Endothelial cell of umbilical vein (primary cell): ENCODE data around the gene SKOR1. TPM values are rescaled to one million over a fixed set of nuclear protein-coding genes. Genes with fewer than 3 reads are reported as not detected.
A peak's percentile ranks its signal among the peaks of the same experiment; 100 is the strongest.

Experiments used
- BruUV-seq: library from RNA; stranded (reverse); fragments of 400-500 nt; replicated peaks from 2 replicates; lab custom pipeline; 2021; lab: Mats Ljungman, UMichigan
- CTCF ChIA-PET: fragments of 300-600, 350-600 bp; sonication (Branson Sonifier 250); formaldehyde crosslinking; loops from one replicate; lab custom pipeline; 2021; ENCODE audit warnings: antibody characterized with exemption, inconsistent platforms; lab: Charles Lee
- POLR2A ChIA-PET: fragments of 300-600, 350-600 bp; sonication (Branson Sonifier 250); formaldehyde crosslinking; loops from one replicate; lab custom pipeline; 2021; ENCODE audit warnings: antibody characterized with exemption, inconsistent platforms; lab: Charles Lee
- DNase-seq: peaks from one replicate; pipeline ENCODE4 v3.0.0-alpha.2; 2011; ENCODE audit warnings: low read depth, low spot score
- FAIRE-seq: peaks from 2 replicates; lab custom pipeline; 2011; peaks lifted over from hg19 to GRCh38; lab: Jason Lieb, UNC
- H2AFZ ChIP-seq: 2 replicates; pipeline ENCODE4 v1.6.0; 2012; ENCODE audit warnings: low read depth, low read length, control low read depth, inconsistent platforms
- H3K27ac ChIP-seq: 2 replicates; pipeline ENCODE4 v1.5.1; 2011; ENCODE audit warnings: low read depth, mild to moderate bottlenecking, control low read depth, low read length, moderate library complexity; ENCODE audit not compliant: insufficient read depth
- H3K27me3 ChIP-seq, 2 experiments: 2 replicates each; pipeline versions ENCODE4 v1.6.0 to v1.6.1; 2011; ENCODE audit warnings: low read length in 2 of 2, mixed read lengths in 1 of 2; ENCODE audit not compliant: control insufficient read depth in 2 of 2, insufficient read depth in 2 of 2
- H3K36me3 ChIP-seq, 2 experiments: 2 replicates in 1 of 2; 3 replicates in 1 of 2; pipeline ENCODE4 v1.5.1; 2011; ENCODE audit warnings: low read length in 2 of 2, mild to moderate bottlenecking in 1 of 2, moderate library complexity in 1 of 2; ENCODE audit not compliant: control insufficient read depth in 2 of 2, insufficient read depth in 2 of 2; ENCODE audit errors: extremely low read depth in 1 of 2
- H3K4me1 ChIP-seq: 3 replicates; pipeline ENCODE4 v1.5.1; 2011; ENCODE audit warnings: mild to moderate bottlenecking, low read length; ENCODE audit not compliant: control insufficient read depth, insufficient read depth; ENCODE audit errors: extremely low read depth
- H3K4me2 ChIP-seq: 2 replicates; pipeline ENCODE4 v1.6.1; 2011; ENCODE audit warnings: low read length, control low read depth, mixed read lengths; ENCODE audit not compliant: insufficient read depth
- H3K4me3 ChIP-seq, 3 experiments: fragments of 200-600 bp in 1 of 3; sonication (generic), shearing (Covaris generic) in 1 of 3; replicated peaks in 1 of 3; 2 replicates each; pipeline ENCODE4 v1.5.1; 2011 to 2016; ENCODE audit warnings: control low read depth in 3 of 3, low read length in 3 of 3, mild to moderate bottlenecking in 2 of 3, inconsistent platforms in 1 of 3, low read depth in 1 of 3, moderate library complexity in 1 of 3; ENCODE audit not compliant: insufficient read depth in 1 of 3
- H3K79me2 ChIP-seq: 2 replicates; pipeline ENCODE4 v1.6.0; 2012; ENCODE audit warnings: low read length, inconsistent platforms; ENCODE audit not compliant: control insufficient read depth, insufficient read depth
- H3K9ac ChIP-seq: replicated peaks from 2 replicates; pipeline ENCODE3; 2011; ENCODE audit warnings: low read length, control low read depth; ENCODE audit not compliant: insufficient read depth; ENCODE audit errors: extremely low read depth
- H3K9me1 ChIP-seq: replicated peaks from 3 replicates; pipeline ENCODE4 v1.6.0; 2011; ENCODE audit warnings: mild to moderate bottlenecking, low read length; ENCODE audit not compliant: control insufficient read depth, insufficient read depth; ENCODE audit errors: extremely low read depth
- H3K9me3 ChIP-seq: replicated peaks from 2 replicates; pipeline ENCODE4 v1.5.1; 2012; ENCODE audit warnings: low read length, inconsistent platforms; ENCODE audit not compliant: control insufficient read depth, insufficient read depth
- H4K20me1 ChIP-seq: replicated peaks from 2 replicates; pipeline ENCODE3; 2011; ENCODE audit warnings: mild to moderate bottlenecking, low read length; ENCODE audit not compliant: control insufficient read depth, insufficient read depth; ENCODE audit errors: extremely low read depth
- EZH2 ChIP-seq: IDR thresholded peaks from 2 replicates; pipeline ENCODE4 v1.6.1; 2012; ENCODE audit warnings: borderline replicate concordance, low read depth, mild to moderate bottlenecking, moderate library complexity, low read length, inconsistent platforms; ENCODE audit not compliant: severe bottlenecking
- FOS ChIP-seq: IDR thresholded peaks from 2 replicates; pipeline ENCODE4 v1.6.1; 2011; ENCODE audit warnings: mild to moderate bottlenecking, low read length, moderate library complexity, borderline replicate concordance; ENCODE audit not compliant: insufficient read depth
- GATA2 ChIP-seq: IDR thresholded peaks from 2 replicates; pipeline ENCODE4 v1.7.0; 2011; ENCODE audit warnings: low read depth, mild to moderate bottlenecking, moderate library complexity, mixed read lengths, low read length; ENCODE audit not compliant: insufficient read length, insufficient read depth
- JUN ChIP-seq: IDR thresholded peaks from 2 replicates; pipeline ENCODE4 v1.6.1; 2011; ENCODE audit warnings: borderline replicate concordance, low read depth; ENCODE audit not compliant: insufficient read length, insufficient read depth
- MYC ChIP-seq: IDR thresholded peaks from one replicate; pipeline ENCODE4 v1.6.1; 2011; ENCODE audit warnings: mild to moderate bottlenecking, low read depth, low read length
- POLR2A ChIP-seq: IDR thresholded peaks from 2 replicates; pipeline ENCODE4 v1.6.1; 2012; ENCODE audit warnings: low read depth, mild to moderate bottlenecking, control low read depth, low read length
- POLR2AphosphoS5 ChIP-seq: IDR thresholded peaks from 2 replicates; pipeline ENCODE4 v1.6.1; 2012; ENCODE audit warnings: low read depth, mild to moderate bottlenecking, control low read depth, low read length, moderate library complexity; ENCODE audit not compliant: insufficient read depth
- dilution Hi-C: fragments of 300-500 bp; cut with MboI; formaldehyde crosslinking; loops from one replicate; pipeline ENCODE4 v1.15.0; 2019; ENCODE audit warnings: low sequenced_read_pairs; ENCODE audit not compliant: extremely low pct_ligation_motif_present
- intact Hi-C: fragments of 100-400 bp; cut with micrococcal nuclease; formaldehyde crosslinking; loops from one replicate; pipeline ENCODE4 v1.10.0; 2022
- polyA plus RNA-seq, 4 experiments: library from polyadenylated mRNA; depleted of rRNA in 3 of 4; stranded (reverse) in 3 of 4; unstranded in 1 of 4; fragments of >200 nt; gene quantifications; 2 replicates each; pipeline versions ENCODE4 v1.2.1 to v1.2.3, GENCODE V29; 2011 to 2012; ENCODE audit warnings: missing spikeins in 1 of 4
- total RNA-seq: library from RNA; stranded (reverse); gene quantifications from 2 replicates; pipeline ENCODE4 v1.2.3, GENCODE V29; 2021
- TF ChIP-seq, protein P1 (sequence below): IDR thresholded peaks from 2 replicates; pipeline ENCODE4 v1.6.1; 2011; ENCODE audit not compliant: insufficient read depth, insufficient read length
- TF ChIP-seq, protein P2 (sequence below), 2 donors: IDR thresholded peaks; 1 replicate in 1 of 2; 2 replicates in 1 of 2; pipeline ENCODE4 v1.5.1; 2011; ENCODE audit warnings: low read length in 2 of 2, mild to moderate bottlenecking in 2 of 2, moderate library complexity in 2 of 2, control low read depth in 1 of 2, inconsistent platforms in 1 of 2, low read depth in 1 of 2; ENCODE audit not compliant: insufficient read depth in 1 of 2; ENCODE audit errors: extremely low read depth in 1 of 2

Gene SKOR1
- total and polyA plus RNA-seq, 2 donors (not counting 3 experiments of a cell fraction or from before 2014, with no cell fraction given) = 0.06 to 0.15 TPM

GRCh38 chr15:67839929-67840748 lies 14.8 kb downstream of the SKOR1 start, which contains the start of gene RNU6-1:
TSS of gene RNU6-1 (minus strand) at chr15:67840045.
- TF ChIP-seq, protein P1, sequence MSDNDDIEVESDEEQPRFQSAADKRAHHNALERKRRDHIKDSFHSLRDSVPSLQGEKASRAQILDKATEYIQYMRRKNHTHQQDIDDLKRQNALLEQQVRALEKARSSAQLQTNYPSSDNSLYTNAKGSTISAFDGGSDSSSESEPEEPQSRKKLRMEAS = peak; percentile 96
- no peak for TF ChIP-seq JUN
- no peak for TF ChIP-seq GATA2
- TF ChIP-seq EZH2 = no peak
- TF ChIP-seq, protein P2, sequence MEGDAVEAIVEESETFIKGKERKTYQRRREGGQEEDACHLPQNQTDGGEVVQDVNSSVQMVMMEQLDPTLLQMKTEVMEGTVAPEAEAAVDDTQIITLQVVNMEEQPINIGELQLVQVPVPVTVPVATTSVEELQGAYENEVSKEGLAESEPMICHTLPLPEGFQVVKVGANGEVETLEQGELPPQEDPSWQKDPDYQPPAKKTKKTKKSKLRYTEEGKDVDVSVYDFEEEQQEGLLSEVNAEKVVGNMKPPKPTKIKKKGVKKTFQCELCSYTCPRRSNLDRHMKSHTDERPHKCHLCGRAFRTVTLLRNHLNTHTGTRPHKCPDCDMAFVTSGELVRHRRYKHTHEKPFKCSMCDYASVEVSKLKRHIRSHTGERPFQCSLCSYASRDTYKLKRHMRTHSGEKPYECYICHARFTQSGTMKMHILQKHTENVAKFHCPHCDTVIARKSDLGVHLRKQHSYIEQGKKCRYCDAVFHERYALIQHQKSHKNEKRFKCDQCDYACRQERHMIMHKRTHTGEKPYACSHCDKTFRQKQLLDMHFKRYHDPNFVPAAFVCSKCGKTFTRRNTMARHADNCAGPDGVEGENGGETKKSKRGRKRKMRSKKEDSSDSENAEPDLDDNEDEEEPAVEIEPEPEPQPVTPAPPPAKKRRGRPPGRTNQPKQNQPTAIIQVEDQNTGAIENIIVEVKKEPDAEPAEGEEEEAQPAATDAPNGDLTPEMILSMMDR (IDR thresholded peaks at IDR 0.05; ENCODE audit: extremely low read depth in 1 of 2, insufficient read depth in 1 of 2, low read depth in 1 of 2, low read length in 2 of 2) = no peak
- TF ChIP-seq MYC = peak; percentile 6
- TF ChIP-seq POLR2A = peak; percentile 85
- TF ChIP-seq FOS = no peak
- TF ChIP-seq POLR2AphosphoS5 = peak; percentile 85
- Histone ChIP-seq H3K9me1 (no peaks in the 10 kb centered on the region), H3K4me1 (peaks cover 25% of the 10 kb centered on the region), H3K4me3 (peak within 1 kb of the TSS; percentile 69 to 80 (median 75)), H3K4me2 (peak within 1 kb of the TSS; percentile 72), H2AFZ (peak within 1 kb of the TSS; percentile 94), H3K9me3 (no peaks in the 10 kb centered on the region), H3K27ac (peak within 1 kb of the TSS; percentile 82), H3K9ac (peak within 1 kb of the TSS; percentile 86), H3K79me2 (no peaks in the 10 kb centered on the region), H3K36me3 (no peaks in the 10 kb centered on the region), H3K27me3 (peaks cover 19 to 23% of the 10 kb centered on the region in 2 experiments), H4K20me1 (no peaks in the 10 kb centered on the region)
- DNase-seq (peak; percentile 93), FAIRE-seq (peak; percentile 93)
- intact Hi-C loops = loop anchor here (1.0 to 5.0 kb wide), 4 partner anchors 298 to 583 kb away; partner anchors contain the start of genes C15orf61 and MAP2K5
- ChIA-PET CTCF (interaction anchor here (0.6 to 2.0 kb wide), 7 partner anchors 8 to 396 kb away, joined by 3 to 12 read pairs (median 6); no protein-coding TSS in a partner anchor), POLR2A (no interaction called here)
- BruUV-seq = no TSS peak
- dilution Hi-C loops = no loop called here
